ENCODE measurements around the gene ZNF613. TPM values are rescaled to one million over a fixed set of nuclear protein-coding genes. Genes with fewer than 3 reads are reported as not detected.
A peak's percentile ranks its signal among the peaks of the same experiment; 100 is the strongest.
"Not testable (repeated sequence)": the region's sequence is repeated elsewhere in the genome, so short reads cannot be mapped to it uniquely, and the experiment has no call there.

The ZNF613 gene
- total RNA-seq, 1 experiment from 2014 or later, result 2.2 TPM

- CTCF ChIA-PET, result no interaction called here
- intact Hi-C loops (cut with micrococcal nuclease; ENCODE audit: unreplicated experiment), result no loop called here
- Histone ChIP-seq H3K4me3 (ENCODE audit: low read depth, low read length) (no peak overlapping the region), H3K4me1 (no peaks in the 10 kb centered on the region), H3K36me3 (ENCODE audit: control insufficient read depth, insufficient read depth, low read length) (no peaks in the 10 kb centered on the region), H3K9me3 (peaks cover 48% of the 10 kb centered on the region), H3K27me3 (replicated peaks; ENCODE audit: control insufficient read depth, insufficient read depth, low read length) (no peaks in the 10 kb centered on the region)
- POLR2A ChIA-PET, result no interaction called here
- Mint-ChIP-seq H3K4me3 (ENCODE audit: unreplicated experiment) (no peak overlapping the region), H3K27ac (ENCODE audit: unreplicated experiment) (no peak overlapping the region), H3K27me3 (ENCODE audit: insufficient read depth, unreplicated experiment) (no peaks in the 10 kb centered on the region), H3K9me3 (ENCODE audit: unreplicated experiment) (peaks cover 79% of the 10 kb centered on the region), H3K4me1 (ENCODE audit: low read depth, unreplicated experiment) (no peaks in the 10 kb centered on the region), H3K36me3 (ENCODE audit: insufficient read depth, unreplicated experiment) (peaks cover 8% of the 10 kb centered on the region)
- no peak for DNase-seq
- TF ChIP-seq CTCF (IDR thresholded peaks at IDR 0.05; ENCODE audit: insufficient read depth in 1 of 2, low read depth in 1 of 2, low read length in 1 of 2, severe bottlenecking in 1 of 2, unreplicated experiment in 1 of 2), result no peak
- BruUV-seq (replicated peaks), result no TSS peak
These were observed 19.3 kb downstream of the ZNF613 start for GRCh38 chr19:51946602-51947001.

DNA sequence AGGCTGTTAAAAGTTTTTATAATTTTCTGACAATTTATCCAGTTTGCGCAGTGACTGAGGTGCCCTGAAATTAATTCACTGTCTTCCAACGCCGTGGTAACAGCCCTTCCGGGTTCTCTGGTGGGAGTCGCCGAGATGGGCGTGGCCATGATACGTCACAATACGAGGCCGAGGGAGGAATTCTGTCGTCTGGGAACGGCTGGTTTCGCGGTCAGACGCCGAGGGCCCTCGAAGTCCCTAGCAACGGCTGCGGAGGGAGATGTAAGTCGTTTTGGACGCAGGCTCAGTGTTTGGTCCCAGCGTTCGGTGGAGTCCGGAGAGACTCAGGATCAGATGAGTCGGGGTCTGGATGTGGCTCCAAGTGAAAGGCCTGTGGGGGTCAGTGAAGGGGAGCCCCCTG is 21.7 kb downstream of the ZNF613 start:
- Mint-ChIP-seq H3K9me3 (ENCODE audit: unreplicated experiment) (peaks cover 72% of the 10 kb centered on the region), H3K4me1 (ENCODE audit: low read depth, unreplicated experiment) (no peaks in the 10 kb centered on the region), H3K36me3 (ENCODE audit: insufficient read depth, unreplicated experiment) (no peaks in the 10 kb centered on the region), H3K27me3 (ENCODE audit: insufficient read depth, unreplicated experiment) (no peaks in the 10 kb centered on the region), H3K4me3 (ENCODE audit: unreplicated experiment) (no peak overlapping the region), H3K27ac (ENCODE audit: unreplicated experiment) (no peak overlapping the region)
- POLR2A ChIA-PET, result no interaction called here
- intact Hi-C loops (cut with micrococcal nuclease; ENCODE audit: unreplicated experiment), result no loop called here
- H3K4me3 ChIP-seq (ENCODE audit: low read depth, low read length), result no peak overlapping the region
- H3K36me3 ChIP-seq (ENCODE audit: control insufficient read depth, insufficient read depth, low read length), result no peaks in the 10 kb centered on the region
- H3K4me1 ChIP-seq, result no peaks in the 10 kb centered on the region
- H3K9me3 ChIP-seq, result peaks cover 34% of the 10 kb centered on the region
- BruUV-seq (replicated peaks), result no TSS peak
- CTCF ChIA-PET, result no interaction called here
- no peak for DNase-seq
- no peak for TF ChIP-seq CTCF (IDR thresholded peaks at IDR 0.05; ENCODE audit: insufficient read depth in 1 of 2, low read depth in 1 of 2, low read length in 1 of 2, severe bottlenecking in 1 of 2, unreplicated experiment in 1 of 2)
- no peaks in the 10 kb centered on the region for H3K27me3 ChIP-seq (replicated peaks; ENCODE audit: control insufficient read depth, insufficient read depth, low read length)

- CTCF ChIA-PET; intact Hi-C loops (cut with micrococcal nuclease; ENCODE audit: unreplicated experiment); H3K27me3 Mint-ChIP-seq (ENCODE audit: insufficient read depth, unreplicated experiment); H3K4me3 Mint-ChIP-seq (ENCODE audit: unreplicated experiment); H3K36me3 ChIP-seq (ENCODE audit: control insufficient read depth, insufficient read depth, low read length); H3K36me3 Mint-ChIP-seq (ENCODE audit: insufficient read depth, unreplicated experiment); H3K27me3 ChIP-seq (replicated peaks; ENCODE audit: control insufficient read depth, insufficient read depth, low read length); H3K4me3 ChIP-seq (ENCODE audit: low read depth, low read length); BruUV-seq (replicated peaks); POLR2A ChIA-PET; H3K4me1 ChIP-seq: not testable (repeated sequence)
- peak in 1 of 2 experiments; percentile 39 for DNase-seq
- peaks cover 15% of the 10 kb centered on the region for H3K4me1 Mint-ChIP-seq (ENCODE audit: low read depth, unreplicated experiment)
- peak overlapping the region; percentile 45 for H3K27ac Mint-ChIP-seq (ENCODE audit: unreplicated experiment)
- peaks cover 49% of the 10 kb centered on the region for H3K9me3 ChIP-seq
- H3K9me3 Mint-ChIP-seq (ENCODE audit: unreplicated experiment), result peaks cover 65% of the 10 kb centered on the region
These were observed 30.6 kb downstream of the ZNF613 start for GRCh38 chr19:51957846-51958245.

GRCh38 chr19:51959791-51960190 is 32.5 kb downstream of the ZNF613 start:
- no peak for TF ChIP-seq CTCF (IDR thresholded peaks at IDR 0.05; ENCODE audit: insufficient read depth in 1 of 2, low read depth in 1 of 2, low read length in 1 of 2, severe bottlenecking in 1 of 2, unreplicated experiment in 1 of 2)
- Histone ChIP-seq H3K4me3 (ENCODE audit: low read depth, low read length) (no peak overlapping the region), H3K4me1 (peaks cover 8% of the 10 kb centered on the region), H3K27me3 (replicated peaks; ENCODE audit: control insufficient read depth, insufficient read depth, low read length) (no peaks in the 10 kb centered on the region), H3K36me3 (ENCODE audit: control insufficient read depth, insufficient read depth, low read length) (no peaks in the 10 kb centered on the region; the same call in 1 of the 2 replicates), H3K9me3 (peaks cover 54% of the 10 kb centered on the region)
- Mint-ChIP-seq H3K27ac (ENCODE audit: unreplicated experiment) (peak overlapping the region; percentile 33), H3K9me3 (ENCODE audit: unreplicated experiment) (peaks cover 72% of the 10 kb centered on the region), H3K27me3 (ENCODE audit: insufficient read depth, unreplicated experiment) (no peaks in the 10 kb centered on the region), H3K4me3 (ENCODE audit: unreplicated experiment) (no peak overlapping the region), H3K36me3 (ENCODE audit: insufficient read depth, unreplicated experiment) (no peaks in the 10 kb centered on the region), H3K4me1 (ENCODE audit: low read depth, unreplicated experiment) (peaks cover 15% of the 10 kb centered on the region)
- BruUV-seq (replicated peaks), result no TSS peak
- CTCF ChIA-PET, result interaction anchor here (0.6 kb wide), 1 partner anchor 49 kb away, joined by 3 read pairs; no protein-coding TSS in a partner anchor
- no peak for DNase-seq
- POLR2A ChIA-PET, result no interaction called here
- intact Hi-C loops (cut with micrococcal nuclease; ENCODE audit: unreplicated experiment), result no loop called here

DNA sequence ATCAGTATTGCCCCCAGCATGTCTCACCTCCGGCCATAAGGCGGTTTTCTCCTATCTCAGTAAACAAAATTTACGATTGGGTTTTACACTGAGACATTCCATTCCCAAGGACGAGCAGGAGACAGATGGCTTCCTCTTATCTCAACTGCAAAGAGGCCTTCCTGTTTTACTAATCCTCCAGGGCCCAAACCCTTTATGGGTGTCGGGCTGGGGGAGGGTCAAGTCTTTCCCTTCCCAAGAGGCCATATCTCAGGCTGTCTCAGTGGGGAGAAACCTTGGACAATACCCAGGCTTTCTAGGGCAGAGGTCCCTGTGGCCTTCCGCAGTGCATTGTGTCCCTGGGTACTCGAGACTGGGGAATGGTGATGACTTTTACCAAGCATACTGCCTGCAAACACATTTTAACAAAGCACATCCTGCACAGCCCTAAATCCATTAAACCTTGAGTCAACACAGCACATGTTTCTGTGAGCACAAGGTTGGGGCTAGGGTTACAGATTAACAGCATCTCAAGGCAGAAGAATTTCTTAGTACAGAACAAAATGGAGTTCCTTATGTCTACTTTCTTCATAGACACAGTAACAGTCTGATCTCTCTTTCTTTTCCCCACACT is 33.5 kb downstream of the ZNF613 start:
- H3K27me3 ChIP-seq (replicated peaks; ENCODE audit: control insufficient read depth, insufficient read depth, low read length); H3K36me3 ChIP-seq (ENCODE audit: control insufficient read depth, insufficient read depth, low read length); intact Hi-C loops (cut with micrococcal nuclease; ENCODE audit: unreplicated experiment); POLR2A ChIA-PET; H3K4me1 ChIP-seq; CTCF ChIA-PET; BruUV-seq (replicated peaks); H3K4me3 ChIP-seq (ENCODE audit: low read depth, low read length); H3K4me3 Mint-ChIP-seq (ENCODE audit: unreplicated experiment); H3K27me3 Mint-ChIP-seq (ENCODE audit: insufficient read depth, unreplicated experiment); H3K36me3 Mint-ChIP-seq (ENCODE audit: insufficient read depth, unreplicated experiment): not testable (repeated sequence)
- H3K9me3 ChIP-seq, result peaks cover 48% of the 10 kb centered on the region
- Mint-ChIP-seq H3K27ac (ENCODE audit: unreplicated experiment) (peak overlapping the region; percentile 33), H3K4me1 (ENCODE audit: low read depth, unreplicated experiment) (peaks cover 15% of the 10 kb centered on the region), H3K9me3 (ENCODE audit: unreplicated experiment) (peaks cover 76% of the 10 kb centered on the region)
- DNase-seq, result peak; percentile 59 to 66

Data from Caco-2 (cell line).